ENCODE results near the gene MRPS27. TPM values are rescaled to one million over a fixed set of nuclear protein-coding genes. Genes with fewer than 3 reads are reported as not detected.

Gene MRPS27
- total and polyA plus RNA-seq, 2 of the 13 experiments (the other 11 are each of a cell fraction or from before 2014, with no cell fraction given), result 71.8 to 115 TPM

GRCh38 chr5:72319976-72320752 is at the start of gene MRPS27, which contains the start of gene PTCD2 (continued):
- TF ChIP-seq SKIL (CRISPR knock-in tag; IDR thresholded peaks at IDR 0.05; ENCODE audit: borderline replicate concordance), result no peak
- TF ChIP-seq ZNF547 (CRISPR knock-in tag; IDR thresholded peaks at IDR 0.05), result peak; percentile 82
- no peak for TF ChIP-seq PPARG (CRISPR knock-in tag; conservative IDR thresholded peaks at IDR 0.05)
- peak; percentile 65; the same call in 1 of the 2 replicates for TF ChIP-seq YEATS4 (CRISPR knock-in tag; IDR thresholded peaks at IDR 0.05; ENCODE audit: borderline replicate concordance)
- no peak for TF ChIP-seq KLF11 (CRISPR knock-in tag; IDR thresholded peaks at IDR 0.05)
- peak; percentile 53; the same call in 1 of the 2 replicates for TF ChIP-seq MTA1 (CRISPR knock-in tag; IDR thresholded peaks at IDR 0.05; ENCODE audit: borderline replicate concordance)
- peak; percentile 53; the same call in 1 of the 2 replicates for TF ChIP-seq ZFP41 (CRISPR knock-in tag; IDR thresholded peaks at IDR 0.05; ENCODE audit: borderline replicate concordance)
- no peak for TF ChIP-seq SETDB1 (CRISPR knock-in tag; IDR thresholded peaks at IDR 0.05; ENCODE audit: borderline replicate concordance)
- no peak for TF ChIP-seq ZNF143 (CRISPR knock-in tag; IDR thresholded peaks at IDR 0.05)
- peak; percentile 78 for TF ChIP-seq ZNF709 (CRISPR knock-in tag; IDR thresholded peaks at IDR 0.05)
- TF ChIP-seq HIVEP1 (CRISPR knock-in tag; IDR thresholded peaks at IDR 0.05), result no peak
- no peak for TF ChIP-seq SNAI1 (CRISPR knock-in tag; IDR thresholded peaks at IDR 0.05; ENCODE audit: borderline replicate concordance)
- TF ChIP-seq, protein P1, sequence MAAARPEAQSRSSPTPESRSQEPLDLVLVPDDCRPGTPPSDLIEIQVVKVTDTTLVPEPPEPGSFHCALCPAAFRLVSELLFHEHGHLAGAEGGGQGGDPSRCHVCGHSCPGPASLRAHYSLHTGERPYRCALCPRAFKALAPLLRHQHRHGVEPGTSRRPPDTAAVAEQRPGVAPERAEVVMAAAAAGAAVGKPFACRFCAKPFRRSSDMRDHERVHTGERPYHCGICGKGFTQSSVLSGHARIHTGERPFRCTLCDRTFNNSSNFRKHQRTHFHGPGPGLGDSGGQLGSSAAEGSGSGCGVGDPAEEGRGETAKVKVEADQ (CRISPR knock-in tag; IDR thresholded peaks at IDR 0.05; ENCODE audit: borderline replicate concordance), result peak; percentile 85
- no peak for TF ChIP-seq TERF1 (CRISPR knock-in tag; IDR thresholded peaks at IDR 0.05)
- TF ChIP-seq ZNF101 (CRISPR knock-in tag; IDR thresholded peaks at IDR 0.05; ENCODE audit: borderline replicate concordance, low read depth), result no peak; the same call in 1 of the 2 replicates
- TF ChIP-seq ZNF44 (CRISPR knock-in tag; IDR thresholded peaks at IDR 0.05), result peak; percentile 33; the same call in 1 of the 2 replicates
- TF ChIP-seq CCDC6 (CRISPR knock-in tag; IDR thresholded peaks at IDR 0.05), result no peak; the same call in 1 of the 2 replicates
- TF ChIP-seq SATB2 (CRISPR knock-in tag; IDR thresholded peaks at IDR 0.05), result 0 out of 2 replicates have a peak, but pooled peaks have one; percentile 58
- TF ChIP-seq ZNF674 (CRISPR knock-in tag; IDR thresholded peaks at IDR 0.05; ENCODE audit: low read depth), result no peak
- no peak for TF ChIP-seq ZNF124 (CRISPR knock-in tag; IDR thresholded peaks at IDR 0.05)
- no peak for TF ChIP-seq SMARCC2 (IDR thresholded peaks at IDR 0.05)
- no peak; the same call in 1 of the 2 replicates for TF ChIP-seq TOPORS (CRISPR knock-in tag; IDR thresholded peaks at IDR 0.05)
- TF ChIP-seq ESRRA (CRISPR knock-in tag; IDR thresholded peaks at IDR 0.05; ENCODE audit: low read depth), result 0 out of 2 replicates have a peak, but pooled peaks have one; percentile 20
- TF ChIP-seq ZNF549 (CRISPR knock-in tag; IDR thresholded peaks at IDR 0.05), result no peak
- peak; percentile 89 for TF ChIP-seq MAX (IDR thresholded peaks at IDR 0.05)
- TF ChIP-seq ZNF564 (CRISPR knock-in tag; IDR thresholded peaks at IDR 0.05), result 0 out of 2 replicates have a peak, but pooled peaks have one; percentile 26
- TF ChIP-seq NR1H2 (CRISPR knock-in tag; IDR thresholded peaks at IDR 0.05; ENCODE audit: borderline replicate concordance, low read depth), result no peak

All from HepG2 (cell line).